HEK293T (cell line): Measurements from ENCODE around the gene COLEC11.

Experiments used
- CTCF ChIA-PET: fragments of 350-600 bp; formaldehyde crosslinking; extraction: SDS; loops from one replicate; lab custom pipeline; 2021; ENCODE audit warnings: antibody characterized with exemption, inconsistent platforms; lab: Yijun Ruan, JAX
- POLR2A ChIA-PET: fragments of 350-600 bp; formaldehyde crosslinking; extraction: SDS; loops from one replicate; lab custom pipeline; 2020; ENCODE audit warnings: antibody characterized with exemption, inconsistent platforms; lab: Yijun Ruan, JAX
- DNase-seq: peaks from one replicate; pipeline ENCODE4 v3.0.0; 2012; ENCODE audit warnings: mixed read lengths; ENCODE audit errors: extremely low spot score
- ARNT ChIP-seq: fragments of 450-650 bp; IDR thresholded peaks from 2 replicates; pipeline ENCODE4 v1.6.1; 2017; ENCODE audit warnings: mild to moderate bottlenecking
- BHLHE40 ChIP-seq: fragments of 450-650 bp; IDR thresholded peaks from 2 replicates; pipeline ENCODE4 v1.6.1; 2016; ENCODE audit warnings: mild to moderate bottlenecking, moderate library complexity, borderline replicate concordance
- CTBP1 ChIP-seq: fragments of 450-650 bp; IDR thresholded peaks from 2 replicates; pipeline ENCODE4 v1.6.1; 2016; ENCODE audit warnings: borderline replicate concordance
- ELF4 ChIP-seq: fragments of 450-650 bp; IDR thresholded peaks from 2 replicates; pipeline ENCODE4 v1.6.1; 2017; ENCODE audit warnings: antibody characterized with exemption
- FOXA1 ChIP-seq: fragments of 450-650 bp; IDR thresholded peaks from 2 replicates; pipeline ENCODE4 v1.6.1; 2016; ENCODE audit warnings: mild to moderate bottlenecking
- FOXK2 ChIP-seq: fragments of 450-650 bp; IDR thresholded peaks from 2 replicates; pipeline ENCODE4 v1.6.1; 2016; ENCODE audit warnings: mild to moderate bottlenecking
- FOXM1 ChIP-seq: fragments of 450-650 bp; IDR thresholded peaks from 2 replicates; pipeline ENCODE4 v1.6.1; 2017; ENCODE audit warnings: mild to moderate bottlenecking, borderline replicate concordance
- HDGF ChIP-seq: fragments of 450-650 bp; IDR thresholded peaks from 2 replicates; pipeline ENCODE4 v1.6.1; 2017; ENCODE audit warnings: antibody characterized with exemption, borderline replicate concordance
- L3MBTL2 ChIP-seq: fragments of 450-650 bp; conservative IDR thresholded peaks from 2 replicates; pipeline ENCODE4 v1.6.1; 2016; ENCODE audit warnings: mild to moderate bottlenecking
- LEF1 ChIP-seq: fragments of 450-650 bp; IDR thresholded peaks from 2 replicates; pipeline ENCODE4 v1.6.1; 2017; ENCODE audit warnings: mild to moderate bottlenecking, borderline replicate concordance
- NFRKB ChIP-seq: fragments of 450-650 bp; IDR thresholded peaks from 2 replicates; pipeline ENCODE4 v1.6.1; 2016; ENCODE audit warnings: mild to moderate bottlenecking, moderate library complexity
- SP1 ChIP-seq: fragments of 450-650 bp; IDR thresholded peaks from 2 replicates; pipeline ENCODE4 v1.6.1; 2017
- SUZ12 ChIP-seq: fragments of 450-650 bp; IDR thresholded peaks from 2 replicates; pipeline ENCODE4 v1.6.1; 2016; ENCODE audit warnings: mild to moderate bottlenecking
- TARDBP ChIP-seq: fragments of 450-650 bp; IDR thresholded peaks from 2 replicates; pipeline ENCODE4 v1.6.1; 2016
- ZNF384 ChIP-seq: fragments of 450-650 bp; IDR thresholded peaks from 2 replicates; pipeline ENCODE4 v1.6.1; 2016
- TF ChIP-seq, protein P1 (sequence below): fragments of 450-650 bp; IDR thresholded peaks from 2 replicates; pipeline ENCODE4 v1.6.1; 2016

COLEC11 gene

GRCh38 chr2:3637311-3637675, 42.4 kb downstream of the COLEC11 start:
- ChIA-PET CTCF (no interaction called here), POLR2A (no interaction called here)
- TF ChIP-seq, protein P1, sequence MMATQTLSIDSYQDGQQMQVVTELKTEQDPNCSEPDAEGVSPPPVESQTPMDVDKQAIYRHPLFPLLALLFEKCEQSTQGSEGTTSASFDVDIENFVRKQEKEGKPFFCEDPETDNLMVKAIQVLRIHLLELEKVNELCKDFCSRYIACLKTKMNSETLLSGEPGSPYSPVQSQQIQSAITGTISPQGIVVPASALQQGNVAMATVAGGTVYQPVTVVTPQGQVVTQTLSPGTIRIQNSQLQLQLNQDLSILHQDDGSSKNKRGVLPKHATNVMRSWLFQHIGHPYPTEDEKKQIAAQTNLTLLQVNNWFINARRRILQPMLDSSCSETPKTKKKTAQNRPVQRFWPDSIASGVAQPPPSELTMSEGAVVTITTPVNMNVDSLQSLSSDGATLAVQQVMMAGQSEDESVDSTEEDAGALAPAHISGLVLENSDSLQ = no peak
- TF ChIP-seq TARDBP (no peak), LEF1 (no peak), BHLHE40 (no peak), HDGF (no peak), NFRKB (no peak), FOXM1 (no peak), ZNF384 (no peak)
- DNase-seq = no peak

DNA sequence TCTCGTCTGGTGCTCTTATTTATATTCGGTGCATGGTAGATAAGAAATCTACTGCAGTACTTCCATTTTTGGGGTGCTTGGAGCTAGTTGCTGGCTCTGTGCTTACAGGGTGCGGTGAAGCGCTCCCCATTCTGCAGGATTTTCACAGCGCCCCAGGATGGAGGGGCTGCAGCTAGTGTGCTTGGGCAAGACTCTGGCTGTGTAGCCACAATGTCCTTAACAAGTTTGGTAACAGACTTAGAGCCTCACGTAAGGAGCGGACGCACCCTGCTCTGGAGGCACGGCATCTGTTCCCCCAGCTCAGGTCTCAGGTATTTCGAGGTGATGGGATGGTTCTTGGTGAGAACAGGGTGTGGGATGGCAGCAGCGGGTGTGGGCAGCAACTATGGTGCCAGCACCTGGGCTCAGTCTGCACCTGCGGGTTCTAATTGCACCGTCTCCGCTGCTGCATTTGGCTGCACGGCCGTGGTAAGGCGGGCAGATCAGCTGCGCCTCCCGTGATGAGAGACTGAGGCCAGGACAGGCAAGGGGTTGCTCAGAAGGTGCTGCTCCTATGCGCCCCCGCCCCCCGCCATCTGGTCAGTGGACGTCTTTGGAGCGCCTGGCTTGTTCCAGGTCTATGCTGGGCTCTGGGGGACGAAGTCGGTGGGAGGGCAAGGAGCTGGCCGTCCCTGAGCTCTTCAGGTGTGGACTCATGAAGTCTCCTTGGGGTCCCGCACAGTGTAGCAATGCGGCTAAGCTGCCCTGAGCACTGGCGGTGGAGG, 43.0 kb downstream of the COLEC11 start:
- TF ChIP-seq SUZ12 (no peak), FOXM1 (no peak), ARNT (no peak), ZNF384 (no peak)
- DNase-seq = no peak
- ChIA-PET POLR2A (no interaction called here), CTCF (no interaction called here)

- CTCF ChIA-PET = no interaction called here
- DNase-seq = no peak
- TF ChIP-seq TARDBP (no peak), FOXK2 (no peak), BHLHE40 (no peak), FOXA1 (no peak), L3MBTL2 (no peak), ZNF384 (no peak), SP1 (no peak), NFRKB (no peak), FOXM1 (no peak), ELF4 (no peak), HDGF (no peak), CTBP1 (no peak), SUZ12 (no peak), ARNT (no peak), LEF1 (no peak)
- TF ChIP-seq, protein P1 = no peak
- POLR2A ChIA-PET = no interaction called here
These were observed 43.5 kb downstream of the COLEC11 start for GRCh38 chr2:3638456-3638810.

DNA sequence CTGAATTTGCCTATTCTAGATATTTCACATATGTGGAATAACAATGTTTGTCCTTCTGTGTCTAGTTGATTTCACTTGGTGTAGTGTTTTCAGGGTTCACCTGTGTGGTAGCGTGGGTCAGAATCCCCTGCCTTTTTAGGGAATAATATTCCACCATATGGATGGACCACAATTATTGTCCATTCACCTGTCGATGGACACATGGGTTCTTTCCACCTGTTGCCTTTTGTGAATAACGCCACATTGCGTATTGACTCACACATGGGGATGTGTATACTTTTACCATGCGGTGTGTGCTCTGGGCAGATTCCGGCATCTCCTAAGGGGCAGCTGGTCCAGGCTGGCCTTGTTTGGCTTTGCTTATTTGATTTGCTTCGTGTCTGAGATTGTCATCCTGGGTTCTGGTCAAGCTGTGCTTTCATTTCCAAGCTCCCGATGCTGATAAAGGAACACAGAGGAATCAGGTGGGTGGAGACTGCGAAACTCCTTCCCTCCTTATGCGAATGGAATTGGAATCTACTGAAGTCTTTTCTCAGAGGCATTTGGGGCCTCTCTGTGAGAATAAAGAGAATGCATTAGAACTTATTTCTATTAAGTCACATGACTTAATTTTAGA, 44.2 kb downstream of the COLEC11 start:
- DNase-seq = no peak
- CTCF ChIA-PET = no interaction called here
- POLR2A ChIA-PET = no interaction called here
- TF ChIP-seq CTBP1 (no peak), SUZ12 (no peak), FOXK2 (no peak), BHLHE40 (no peak), TARDBP (no peak), HDGF (no peak), ELF4 (no peak), FOXA1 (no peak), ZNF384 (no peak), NFRKB (no peak), L3MBTL2 (no peak), ARNT (no peak), LEF1 (no peak), SP1 (no peak)
- TF ChIP-seq, protein P1 = no peak

DNA sequence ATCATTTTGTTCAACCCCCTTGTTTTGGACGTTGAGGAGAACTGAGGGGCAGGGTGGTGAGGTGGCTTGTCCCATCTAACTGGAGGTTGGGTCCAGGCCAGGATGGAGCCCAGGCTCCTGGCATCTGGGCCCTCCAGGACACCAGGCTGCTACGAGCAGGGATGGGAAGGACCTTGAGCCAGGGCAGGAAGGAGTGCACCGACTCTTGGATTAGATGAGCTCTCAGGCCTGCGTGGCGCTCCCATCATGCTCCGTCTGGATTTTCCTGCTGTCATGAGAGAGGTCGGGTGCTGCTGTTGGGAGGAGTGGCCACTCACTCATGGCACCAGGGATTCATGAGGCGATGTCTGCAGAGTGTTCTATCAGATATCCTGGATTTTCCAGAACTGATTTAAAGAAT, 44.7 kb downstream of the COLEC11 start:
- ChIA-PET CTCF (no interaction called here), POLR2A (no interaction called here)
- DNase-seq = no peak
- no peak for TF ChIP-seq ZNF384
- no peak for TF ChIP-seq SUZ12
- TF ChIP-seq SP1 = no peak
- no peak for TF ChIP-seq LEF1
- no peak for TF ChIP-seq FOXM1
- TF ChIP-seq ELF4 = no peak
- TF ChIP-seq BHLHE40 = no peak
- TF ChIP-seq HDGF = no peak
- no peak for TF ChIP-seq CTBP1
- no peak for TF ChIP-seq FOXK2
- TF ChIP-seq NFRKB = no peak
- no peak for TF ChIP-seq TARDBP
- TF ChIP-seq FOXA1 = no peak
- no peak for TF ChIP-seq ARNT

- POLR2A ChIA-PET = no interaction called here
- DNase-seq = no peak
- TF ChIP-seq BHLHE40 = no peak
- TF ChIP-seq FOXK2 = no peak
- TF ChIP-seq, protein P1 = no peak
- TF ChIP-seq ZNF384 = no peak
- no peak for TF ChIP-seq L3MBTL2
- TF ChIP-seq SP1 = no peak
- TF ChIP-seq NFRKB = no peak
- no peak for TF ChIP-seq HDGF
- TF ChIP-seq FOXA1 = no peak
- CTCF ChIA-PET = no interaction called here
These were observed 46.3 kb downstream of the COLEC11 start for GRCh38 chr2:3641181-3641580.
